Keratinocyte (primary cell): Measurements from ENCODE around the gene GPR15. TPM values are rescaled to one million over a fixed set of nuclear protein-coding genes. Genes with fewer than 3 reads are reported as not detected.
"Not testable (repeated sequence)": the region's sequence is repeated elsewhere in the genome, so short reads cannot be mapped to it uniquely, and the experiment has no call there.

Source experiments
- DNase-seq: peaks from one replicate; pipeline ENCODE4 v3.0.0-alpha.2; 2011; ENCODE audit warnings: low read depth, missing footprints, low spot score
- FAIRE-seq: peaks from 2 replicates; lab custom pipeline; 2011; peaks lifted over from hg19 to GRCh38; lab: Jason Lieb, UNC
- H2AFZ ChIP-seq: 2 replicates; pipeline ENCODE4 v1.6.0; 2012; ENCODE audit warnings: low read length, control low read depth, inconsistent platforms; ENCODE audit not compliant: control insufficient read depth
- H3K27ac ChIP-seq: 2 replicates; pipeline ENCODE4 v1.5.1; 2011; ENCODE audit warnings: low read length; ENCODE audit not compliant: control insufficient read depth, insufficient read depth
- H3K27me3 ChIP-seq: 3 replicates; pipeline ENCODE4 v1.6.0; 2011; ENCODE audit warnings: low read length; ENCODE audit not compliant: control insufficient read depth, insufficient read depth; ENCODE audit errors: extremely low read depth
- H3K36me3 ChIP-seq, 2 experiments: 2 replicates in 1 of 2; 3 replicates in 1 of 2; pipeline ENCODE4 v1.5.1; 2011; ENCODE audit warnings: low read length in 2 of 2, mild to moderate bottlenecking in 1 of 2; ENCODE audit not compliant: control insufficient read depth in 2 of 2, insufficient read depth in 2 of 2; ENCODE audit errors: extremely low read depth in 1 of 2
- H3K4me1 ChIP-seq: 3 replicates; pipeline ENCODE4 v1.5.1; 2011; ENCODE audit warnings: low read length; ENCODE audit not compliant: control insufficient read depth, insufficient read depth; ENCODE audit errors: extremely low read depth
- H3K4me2 ChIP-seq: 3 replicates; pipeline ENCODE4 v1.6.0; 2011; ENCODE audit warnings: low read depth, low read length; ENCODE audit not compliant: control insufficient read depth, insufficient read depth; ENCODE audit errors: extremely low read depth
- H3K4me3 ChIP-seq, 3 experiments: fragments of 200-600 bp in 1 of 3; sonication (generic) in 1 of 3; 2 replicates in 2 of 3; 3 replicates in 1 of 3; pipeline ENCODE4 v1.5.1; 2011 to 2016; ENCODE audit warnings: low read length in 3 of 3, mild to moderate bottlenecking in 3 of 3, control low read depth in 2 of 3, inconsistent platforms in 1 of 3, low read depth in 1 of 3, mixed read lengths in 1 of 3, mixed run types in 1 of 3, moderate library complexity in 1 of 3; ENCODE audit not compliant: control insufficient read depth in 2 of 3, insufficient read depth in 2 of 3; ENCODE audit errors: extremely low read depth in 1 of 3
- H3K79me2 ChIP-seq: 2 replicates; pipeline ENCODE4 v1.6.0; 2012; ENCODE audit warnings: low read length; ENCODE audit not compliant: control insufficient read depth, insufficient read depth
- H3K9ac ChIP-seq: 3 replicates; pipeline ENCODE4 v1.6.0; 2011; ENCODE audit warnings: low read length; ENCODE audit not compliant: control insufficient read depth, insufficient read depth; ENCODE audit errors: extremely low read depth
- H3K9me1 ChIP-seq: 3 replicates; pipeline ENCODE4 v1.6.0; 2011; ENCODE audit warnings: low read length; ENCODE audit not compliant: control insufficient read depth, insufficient read depth; ENCODE audit errors: extremely low read depth
- H3K9me3 ChIP-seq: 2 replicates; pipeline ENCODE4 v1.5.1; 2012; ENCODE audit warnings: low read depth, low read length; ENCODE audit not compliant: control insufficient read depth
- H4K20me1 ChIP-seq: 3 replicates; pipeline ENCODE4 v1.6.0; 2011; ENCODE audit warnings: low read length; ENCODE audit not compliant: control insufficient read depth, insufficient read depth; ENCODE audit errors: extremely low read depth
- EZH2 ChIP-seq: IDR thresholded peaks from one replicate; pipeline ENCODE4 v1.6.1; 2012; ENCODE audit warnings: inconsistent platforms, mild to moderate bottlenecking, low read length, moderate library complexity
- dilution Hi-C: fragments of 300-500 bp; cut with MboI; formaldehyde crosslinking; loops from one replicate; pipeline ENCODE4 v1.7.0; 2020; ENCODE audit warnings: low sequenced_read_pairs; ENCODE audit not compliant: extremely low pct_ligation_motif_present
- polyA plus RNA-seq, 5 experiments: library from polyadenylated mRNA; depleted of rRNA in 3 of 5; stranded (reverse) in 3 of 5; stranded (forward) in 1 of 5; unstranded in 1 of 5; fragments of >200 nt; gene quantifications; 1 replicate in 1 of 5; 2 replicates in 3 of 5; 3 replicates in 1 of 5; pipeline versions ENCODE4 v1.2.1 to v1.2.3, GENCODE V29; 2011 to 2012; ENCODE audit warnings: missing spikeins in 2 of 5, low read depth in 1 of 5, low replicate concordance in 1 of 5
- TF ChIP-seq, protein P1 (sequence below), 3 experiments: IDR thresholded peaks in 1 of 3; conservative IDR thresholded peaks in 1 of 3; optimal IDR thresholded peaks in 1 of 3; 2 replicates in 2 of 3; 3 replicates in 1 of 3; pipeline versions ENCODE3 to v1.5.1; 2011; ENCODE audit warnings: low read length in 3 of 3, mild to moderate bottlenecking in 3 of 3, moderate library complexity in 2 of 3, control low read depth in 1 of 3, inconsistent platforms in 1 of 3; ENCODE audit not compliant: insufficient read depth in 2 of 3; ENCODE audit errors: extremely low read depth in 1 of 3

Gene GPR15
- polyA plus RNA-seq, 1 donor (not counting 4 experiments of a cell fraction or from before 2014, with no cell fraction given), result not detected

DNA sequence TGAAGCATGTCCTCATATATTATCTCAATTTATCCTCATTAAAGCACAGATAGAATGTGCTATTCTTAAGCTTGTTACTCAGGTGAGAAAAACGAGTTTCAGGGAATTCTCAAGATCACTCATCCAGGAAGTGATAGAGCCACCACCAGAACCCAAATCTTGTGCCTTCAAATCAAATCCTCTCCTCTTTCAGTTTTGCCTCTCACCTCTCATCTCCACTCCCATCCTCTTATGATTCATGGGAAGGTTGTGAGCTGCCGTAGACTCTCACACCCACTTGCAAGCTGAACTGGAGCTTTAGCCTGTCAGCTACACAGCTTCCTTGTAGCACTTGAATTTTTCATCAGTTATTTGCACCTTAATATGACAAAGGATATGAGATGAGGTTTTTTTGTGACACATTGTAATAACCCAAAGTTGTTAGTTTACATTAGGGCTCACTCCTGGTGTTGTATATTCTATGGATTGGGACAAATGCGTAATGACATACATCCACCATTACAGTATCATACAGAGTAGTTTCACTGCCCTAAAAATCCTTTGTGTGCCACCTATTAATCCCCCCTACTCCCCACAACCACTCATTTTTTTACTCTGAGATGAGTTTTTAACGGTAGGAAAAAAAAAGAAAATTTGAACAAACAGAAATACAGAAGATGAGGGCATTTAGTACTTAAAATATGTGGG is 25.7 kb downstream of the GPR15 start:
- H3K27ac ChIP-seq, result no peak overlapping the region

DNA sequence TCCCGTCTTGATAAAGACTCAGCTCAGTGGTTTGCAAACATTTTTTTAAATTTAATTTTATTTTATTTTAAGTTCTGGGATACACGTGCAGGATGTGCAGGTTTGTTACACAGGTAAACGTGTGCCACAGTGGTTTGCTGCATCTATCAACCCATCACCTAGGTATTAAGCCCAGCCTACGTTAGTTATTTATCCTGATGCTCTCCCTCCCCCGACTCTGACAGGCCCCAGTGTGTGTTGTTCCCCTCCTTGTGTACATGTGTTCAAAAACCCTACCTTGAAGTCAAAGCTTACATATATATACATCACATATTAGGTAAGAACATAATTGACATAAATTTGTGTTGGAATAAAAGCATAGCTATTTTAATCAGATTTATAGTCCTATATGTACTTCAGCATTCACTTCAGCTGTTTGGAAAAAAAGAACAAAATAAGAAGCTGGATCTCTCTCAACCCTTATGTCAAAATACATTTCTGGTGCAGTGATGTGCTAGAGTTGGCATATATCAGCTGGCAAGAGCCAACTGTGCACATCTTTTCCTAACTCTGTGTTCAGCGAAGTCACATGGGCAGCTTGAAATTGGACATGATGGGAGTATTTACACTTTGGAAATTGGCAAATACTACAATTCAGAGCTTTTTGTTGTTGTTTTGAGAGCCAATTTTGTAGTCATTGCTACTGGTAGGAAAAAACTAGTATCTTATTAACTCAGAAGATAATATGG is 26.5 kb downstream of the GPR15 start:
- dilution Hi-C loops, result no loop called here
- H3K9me3 ChIP-seq, result no peaks in the 10 kb centered on the region
- FAIRE-seq, result no peak
- H3K27me3 ChIP-seq, result no peaks in the 10 kb centered on the region
- H3K9me1 ChIP-seq, result no peaks in the 10 kb centered on the region
- no peaks in the 10 kb centered on the region for H3K79me2 ChIP-seq
- no peaks in the 10 kb centered on the region for H4K20me1 ChIP-seq
- H3K9ac ChIP-seq, result no peak overlapping the region
- no peak overlapping the region for H2AFZ ChIP-seq
- no peak overlapping the region for H3K4me3 ChIP-seq
- H3K36me3 ChIP-seq, result no peaks in the 10 kb centered on the region
- DNase-seq, result no peak
- H3K4me1 ChIP-seq, result peaks cover 11% of the 10 kb centered on the region
- TF ChIP-seq, protein P1, sequence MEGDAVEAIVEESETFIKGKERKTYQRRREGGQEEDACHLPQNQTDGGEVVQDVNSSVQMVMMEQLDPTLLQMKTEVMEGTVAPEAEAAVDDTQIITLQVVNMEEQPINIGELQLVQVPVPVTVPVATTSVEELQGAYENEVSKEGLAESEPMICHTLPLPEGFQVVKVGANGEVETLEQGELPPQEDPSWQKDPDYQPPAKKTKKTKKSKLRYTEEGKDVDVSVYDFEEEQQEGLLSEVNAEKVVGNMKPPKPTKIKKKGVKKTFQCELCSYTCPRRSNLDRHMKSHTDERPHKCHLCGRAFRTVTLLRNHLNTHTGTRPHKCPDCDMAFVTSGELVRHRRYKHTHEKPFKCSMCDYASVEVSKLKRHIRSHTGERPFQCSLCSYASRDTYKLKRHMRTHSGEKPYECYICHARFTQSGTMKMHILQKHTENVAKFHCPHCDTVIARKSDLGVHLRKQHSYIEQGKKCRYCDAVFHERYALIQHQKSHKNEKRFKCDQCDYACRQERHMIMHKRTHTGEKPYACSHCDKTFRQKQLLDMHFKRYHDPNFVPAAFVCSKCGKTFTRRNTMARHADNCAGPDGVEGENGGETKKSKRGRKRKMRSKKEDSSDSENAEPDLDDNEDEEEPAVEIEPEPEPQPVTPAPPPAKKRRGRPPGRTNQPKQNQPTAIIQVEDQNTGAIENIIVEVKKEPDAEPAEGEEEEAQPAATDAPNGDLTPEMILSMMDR (optimal IDR thresholded peaks at IDR 0.05 in 1 of 3, IDR thresholded peaks at IDR 0.05 in 1 of 3, conservative IDR thresholded peaks at IDR 0.05 in 1 of 3; ENCODE audit: extremely low read depth in 1 of 3, insufficient read depth in 2 of 3, low read length in 3 of 3), result no peak
- no peak for TF ChIP-seq EZH2
- H3K27ac ChIP-seq, result no peak overlapping the region
- H3K4me2 ChIP-seq, result no peak overlapping the region

More for the DNA sequence above, 25.7 kb downstream of the GPR15 start:
- no peaks in the 10 kb centered on the region for H3K79me2 ChIP-seq
- H3K9me1 ChIP-seq, result no peaks in the 10 kb centered on the region
- H3K4me3 ChIP-seq, result no peak overlapping the region
- FAIRE-seq (no peak), DNase-seq (no peak)
- no peak overlapping the region for H3K9ac ChIP-seq
- H2AFZ ChIP-seq, result no peak overlapping the region
- H3K27me3 ChIP-seq, result no peaks in the 10 kb centered on the region
- peaks cover 5% of the 10 kb centered on the region for H3K4me1 ChIP-seq
- no peak overlapping the region for H3K4me2 ChIP-seq
- no peaks in the 10 kb centered on the region for H3K9me3 ChIP-seq
- no peak for TF ChIP-seq EZH2
- TF ChIP-seq, protein P1 (optimal IDR thresholded peaks at IDR 0.05 in 1 of 3, IDR thresholded peaks at IDR 0.05 in 1 of 3, conservative IDR thresholded peaks at IDR 0.05 in 1 of 3; ENCODE audit: extremely low read depth in 1 of 3, insufficient read depth in 2 of 3, low read length in 3 of 3), result no peak
- dilution Hi-C loops, result no loop called here
- H3K36me3 ChIP-seq, result no peaks in the 10 kb centered on the region
- H4K20me1 ChIP-seq, result no peaks in the 10 kb centered on the region

DNA sequence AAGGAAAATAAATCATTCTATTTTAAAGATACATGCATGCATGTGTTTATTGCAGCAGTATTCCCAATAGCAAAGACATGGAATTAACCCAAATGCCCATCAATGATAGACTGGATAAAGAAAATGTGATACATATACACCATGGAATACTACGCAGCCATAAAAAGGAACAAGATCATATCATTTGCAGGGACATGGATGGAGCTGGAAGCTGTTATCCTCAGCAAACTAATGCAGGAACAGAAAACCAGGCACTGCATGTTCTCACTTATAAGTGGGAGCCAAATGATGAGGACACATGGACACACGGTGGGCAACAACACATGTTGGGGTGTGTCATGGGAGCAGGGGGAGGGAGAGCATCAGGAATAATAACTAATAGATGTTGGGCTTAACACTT is 28.0 kb downstream of the GPR15 start:
- H3K9ac ChIP-seq, H3K9me1 ChIP-seq, dilution Hi-C loops, FAIRE-seq, H3K79me2 ChIP-seq, H3K4me3 ChIP-seq, H3K9me3 ChIP-seq, H3K4me2 ChIP-seq, H3K36me3 ChIP-seq, H4K20me1 ChIP-seq, H3K27me3 ChIP-seq, H3K27ac ChIP-seq, DNase-seq, H2AFZ ChIP-seq: not testable (repeated sequence)
- H3K4me1 ChIP-seq, result peaks cover 21% of the 10 kb centered on the region
